HG03520 (cell line): Measurements from ENCODE around the gene IQGAP2.

Source experiments
- ATAC-seq: cut with Tn5 transposase; IDR thresholded peaks from one replicate; pipeline ENCODE4 v1.9.1; 2021; ENCODE audit warnings: mild to moderate bottlenecking, moderate library complexity; ENCODE audit not compliant: unreplicated experiment

Gene IQGAP2

DNA sequence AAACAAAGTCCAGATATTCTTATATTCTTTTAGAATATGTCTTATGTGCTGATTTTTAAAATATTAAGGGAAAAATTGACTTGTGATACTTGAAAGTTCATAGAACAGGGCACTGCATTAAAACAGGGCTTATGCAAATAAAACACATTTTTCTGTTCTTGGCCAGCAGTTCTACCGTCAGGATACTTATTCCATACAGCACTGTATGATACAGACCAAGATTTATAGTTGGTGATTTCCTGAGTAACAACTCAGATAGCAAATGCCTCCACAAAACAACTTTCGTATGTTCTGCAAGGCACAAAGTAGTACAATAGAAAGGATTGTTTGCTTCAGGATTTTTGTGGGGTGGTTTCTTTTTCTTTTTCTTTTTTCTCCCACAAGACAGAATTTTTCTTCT lies 150.2 kb downstream of the IQGAP2 start:
- no peak for ATAC-seq

DNA sequence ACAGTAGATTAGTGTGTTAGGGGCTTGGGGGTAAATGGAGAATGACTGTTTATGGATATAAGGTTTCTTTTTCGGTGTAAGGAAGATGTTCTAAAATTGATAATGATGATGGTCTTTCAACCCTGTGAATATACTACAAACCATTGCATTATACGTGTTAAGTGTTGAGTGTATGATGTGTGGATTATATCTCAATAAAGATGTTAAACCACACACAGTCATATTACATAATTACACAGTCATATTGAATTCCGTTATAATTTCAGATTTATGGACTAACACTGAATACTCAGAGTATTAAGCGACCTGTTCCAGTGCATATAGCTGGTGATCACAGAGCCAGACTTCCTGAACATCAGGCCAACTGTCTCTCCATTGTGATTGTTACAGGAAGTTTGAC lies 152.0 kb downstream of the IQGAP2 start:
- ATAC-seq = no peak

DNA sequence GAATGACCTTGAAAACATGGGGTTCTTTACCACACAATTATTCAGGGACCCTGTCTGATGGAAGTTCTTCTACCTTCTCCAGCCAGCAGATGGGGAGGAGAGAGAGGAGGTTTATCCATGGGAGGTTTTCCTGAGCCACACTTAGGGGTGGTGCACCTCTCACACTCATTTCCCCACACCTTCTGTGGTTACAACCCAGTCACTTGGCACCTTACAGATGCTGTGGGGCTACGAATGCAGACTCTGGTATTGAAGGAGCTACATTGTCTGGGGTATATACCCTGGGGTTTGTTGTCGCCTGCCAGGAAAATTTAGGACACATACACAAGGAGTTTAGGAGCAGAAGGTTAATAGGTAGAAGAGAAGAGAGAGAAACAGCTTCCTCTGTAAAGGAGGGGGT lies 152.6 kb downstream of the IQGAP2 start:
- ATAC-seq = no peak

DNA sequence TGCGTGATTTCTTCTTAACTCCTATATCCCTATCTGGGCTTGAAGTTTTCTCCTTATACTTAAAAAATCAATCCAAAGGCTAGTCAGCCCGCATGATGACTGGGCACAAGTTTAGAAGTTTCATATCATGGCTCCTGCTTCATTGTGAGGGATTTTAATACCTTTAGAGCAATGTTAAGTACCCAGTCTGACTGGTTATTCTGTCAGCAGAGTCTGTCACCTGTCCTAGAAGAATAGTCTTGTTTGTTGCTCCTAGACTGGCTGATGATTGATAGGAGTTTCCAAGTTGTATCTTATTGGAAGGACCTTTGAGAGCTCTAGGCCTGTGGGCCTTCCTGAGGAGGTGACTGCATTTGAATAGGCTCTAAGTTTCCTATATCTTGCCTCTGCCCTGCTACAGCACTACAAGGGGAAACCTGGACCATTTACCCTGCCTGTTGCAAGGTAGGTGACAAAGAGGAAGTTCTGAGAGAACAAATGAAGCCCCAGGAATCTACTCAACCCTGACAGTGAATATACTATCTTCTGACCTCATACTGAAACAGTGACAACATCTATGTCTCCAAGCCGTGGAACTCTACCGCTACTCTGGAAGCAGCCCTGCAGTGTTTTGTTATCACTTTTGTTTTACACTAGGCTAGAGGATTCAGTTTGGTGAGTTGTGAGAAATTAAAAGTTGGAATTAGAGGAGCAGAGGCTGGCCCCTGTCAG lies 153.6 kb downstream of the IQGAP2 start:
- peak; percentile 92 for ATAC-seq

DNA sequence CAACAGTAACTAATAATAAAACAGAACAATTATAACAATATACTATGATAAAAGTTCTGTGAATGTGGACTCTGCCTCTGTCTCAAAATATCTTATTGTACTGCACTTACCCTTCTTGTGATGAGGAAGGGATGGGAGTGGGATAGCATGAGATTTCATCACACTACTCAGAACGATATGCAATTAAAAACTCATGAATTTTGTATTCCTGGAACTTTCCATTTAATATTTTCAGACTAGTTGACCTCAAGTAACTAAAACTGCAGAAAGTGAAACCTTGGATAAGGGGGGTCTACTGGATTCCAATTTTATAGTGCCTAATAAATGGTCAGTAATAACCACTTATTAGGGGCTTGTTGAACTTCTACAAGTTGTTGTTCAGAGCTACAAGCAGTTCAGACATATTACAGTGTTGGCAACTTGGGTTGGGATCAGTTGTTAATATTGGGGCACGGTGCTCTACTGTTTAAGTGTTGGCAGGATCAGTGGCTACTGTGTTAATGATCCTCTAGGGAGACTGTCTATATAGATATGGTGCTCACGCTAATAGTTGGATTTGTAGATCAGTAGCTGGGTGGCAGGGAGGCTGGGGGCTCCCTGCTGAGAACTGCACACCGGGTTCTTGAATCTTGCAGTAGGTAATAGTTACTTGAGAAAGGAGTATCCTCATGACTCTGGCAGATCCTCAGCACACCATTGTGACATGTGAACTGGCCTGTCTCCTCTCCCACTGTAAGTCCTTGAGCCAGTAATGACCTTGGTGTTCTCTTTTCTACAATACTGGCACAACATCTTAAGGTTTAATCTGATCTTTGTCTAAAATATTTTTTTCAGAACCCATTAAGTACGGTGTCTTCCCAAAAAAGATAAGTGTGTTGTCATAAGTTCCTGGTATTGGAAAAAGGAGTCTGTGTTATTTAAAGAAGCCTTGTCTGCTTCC lies 158.1 kb downstream of the IQGAP2 start:
- no peak for ATAC-seq

DNA sequence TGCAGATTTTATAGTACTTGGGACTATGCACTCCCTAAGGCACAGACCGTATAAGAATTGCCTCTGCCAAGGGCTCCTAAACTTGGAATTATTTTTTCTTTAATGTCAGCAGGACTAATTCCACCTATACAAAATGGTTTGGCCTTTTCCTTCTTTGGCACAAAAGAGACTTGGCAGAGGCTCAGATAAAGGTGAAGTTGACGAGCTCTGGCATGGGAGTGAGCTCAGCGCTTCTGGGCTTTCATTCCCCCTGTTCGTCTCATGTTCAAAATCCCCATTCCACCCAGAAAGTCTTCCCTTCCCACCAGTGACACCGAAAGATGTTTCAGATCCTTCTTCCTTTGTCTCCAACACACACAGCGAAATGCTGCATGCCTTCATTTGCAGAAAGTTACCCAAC lies 158.9 kb downstream of the IQGAP2 start:
- ATAC-seq = no peak

DNA sequence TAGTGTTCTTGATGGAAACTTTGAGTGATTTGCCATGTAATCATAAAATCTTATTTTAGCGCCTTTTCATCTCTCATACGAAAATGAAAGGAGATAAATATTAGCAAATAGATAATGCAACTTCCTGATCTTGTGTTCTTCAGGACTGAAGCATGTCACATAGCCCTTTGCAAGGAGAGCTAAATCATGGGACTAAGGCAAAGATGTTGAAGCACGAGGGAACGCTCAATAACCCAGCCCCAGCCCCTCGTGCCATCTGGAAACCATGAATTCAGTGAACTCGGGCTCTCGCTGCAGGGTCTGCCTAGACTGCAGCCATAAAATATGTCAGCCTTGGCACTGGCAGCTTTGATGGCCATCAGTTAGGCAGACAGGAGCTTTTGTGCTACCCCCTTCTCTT lies 161.9 kb downstream of the IQGAP2 start:
- no peak for ATAC-seq

DNA sequence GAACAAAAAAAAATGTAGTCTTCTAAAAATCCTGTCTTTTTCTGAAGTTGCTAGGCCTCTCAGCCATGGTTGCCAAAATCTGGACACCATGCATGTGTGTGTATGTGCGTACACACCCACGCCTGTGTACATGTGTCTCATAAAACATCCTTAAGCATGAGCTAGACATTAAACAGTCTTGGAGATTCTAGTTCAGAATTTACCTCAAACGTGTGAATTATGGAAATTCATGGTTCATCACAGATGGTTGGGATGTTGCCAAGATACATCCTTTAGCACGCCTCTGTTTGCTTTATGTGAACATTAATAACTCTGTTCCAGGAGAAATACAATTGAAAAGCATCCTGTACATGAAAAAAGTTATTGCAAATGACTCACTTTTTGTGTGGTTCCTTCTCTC lies 167.1 kb downstream of the IQGAP2 start:
- ATAC-seq = no peak

DNA sequence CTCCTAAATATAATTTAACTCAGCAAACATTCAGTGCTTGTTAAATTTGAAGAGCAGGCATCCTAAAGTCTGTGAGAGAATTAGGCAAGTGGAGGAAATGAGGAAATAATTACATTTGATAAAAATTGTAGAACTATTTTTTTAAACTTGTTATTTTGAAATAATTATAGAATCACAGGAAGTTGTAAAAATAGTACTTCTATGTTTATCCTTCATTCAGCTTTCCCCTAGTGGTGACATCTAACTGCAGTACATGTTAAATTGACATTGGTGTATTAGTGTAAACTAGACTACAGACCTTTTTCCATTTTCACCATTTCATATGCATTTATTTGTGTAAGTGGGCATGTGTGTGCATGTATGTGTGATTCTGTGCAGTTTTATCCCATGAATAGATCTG lies 168.5 kb downstream of the IQGAP2 start:
- ATAC-seq = no peak

DNA sequence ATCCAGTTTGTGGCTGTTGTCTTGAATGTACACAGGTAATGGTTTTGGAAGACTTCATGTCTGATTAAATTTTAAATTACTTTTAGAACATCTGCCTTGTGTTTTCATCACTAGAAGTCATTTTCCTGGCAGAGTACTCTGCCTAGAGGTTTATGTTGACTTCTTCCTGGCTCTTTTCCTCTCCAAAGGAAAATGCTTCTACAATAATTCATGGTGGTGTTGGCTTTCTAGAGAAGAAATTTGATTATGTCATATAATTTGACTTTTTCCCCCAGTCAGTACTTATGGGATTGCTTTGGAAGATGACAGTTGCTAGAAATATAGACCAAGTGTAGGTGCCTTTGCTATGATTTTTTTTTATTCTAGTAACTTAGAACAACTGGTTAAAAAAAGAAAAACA lies 173.4 kb downstream of the IQGAP2 start:
- no peak for ATAC-seq

DNA sequence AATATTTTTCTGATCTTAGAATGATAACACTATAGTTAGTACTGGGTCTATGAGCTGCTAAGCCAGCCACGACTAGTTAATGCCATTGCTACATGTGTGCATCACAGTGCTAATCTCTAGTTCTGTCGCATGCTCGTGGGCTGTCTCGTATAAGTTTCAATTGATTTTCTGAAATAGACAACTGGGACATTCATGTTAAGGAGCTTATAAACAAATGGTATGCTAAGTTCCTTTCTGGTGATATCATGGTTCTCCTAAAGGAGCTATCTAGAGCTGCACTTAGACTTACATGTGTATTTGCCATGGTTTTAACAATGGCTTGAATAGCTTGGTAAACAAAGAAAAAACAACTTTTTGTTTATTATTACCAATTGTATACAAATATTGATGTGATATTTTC lies 173.9 kb downstream of the IQGAP2 start:
- ATAC-seq = no peak

DNA sequence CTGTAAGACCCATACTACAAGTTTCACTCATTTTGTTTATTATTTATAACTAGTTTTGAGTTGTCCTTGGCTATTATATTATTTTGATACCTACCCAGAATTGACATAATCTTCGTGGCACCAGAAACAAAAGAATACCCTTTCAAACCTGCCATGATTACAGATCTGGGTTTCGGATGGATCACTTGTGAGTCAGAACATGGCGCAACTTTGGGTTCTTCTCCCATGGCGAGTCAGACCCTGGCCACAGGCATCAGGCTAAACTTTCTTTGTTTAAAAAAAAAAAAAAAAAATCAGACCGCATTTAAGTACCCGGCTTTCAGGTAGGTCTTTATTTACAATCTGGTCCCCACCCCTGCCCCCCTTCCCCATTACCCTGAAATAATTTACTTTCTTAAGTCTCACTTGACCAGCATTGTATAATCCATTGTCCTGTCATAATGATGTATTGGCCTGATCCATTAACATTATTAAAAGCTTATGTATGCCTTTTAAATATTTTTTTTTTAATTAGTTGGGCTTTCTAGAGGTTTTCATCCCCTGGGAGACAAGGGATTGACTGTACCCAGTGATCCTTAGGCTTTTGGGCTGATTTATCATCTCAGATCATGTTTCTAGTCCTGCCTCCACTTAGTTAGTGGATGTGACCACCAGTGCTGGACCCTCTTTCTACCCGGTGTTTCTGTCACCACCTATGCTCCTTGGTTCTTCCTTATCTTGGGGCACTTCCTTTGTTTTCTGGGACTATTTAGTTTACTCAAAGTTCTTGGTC lies 176.3 kb downstream of the IQGAP2 start:
- ATAC-seq = no peak

DNA sequence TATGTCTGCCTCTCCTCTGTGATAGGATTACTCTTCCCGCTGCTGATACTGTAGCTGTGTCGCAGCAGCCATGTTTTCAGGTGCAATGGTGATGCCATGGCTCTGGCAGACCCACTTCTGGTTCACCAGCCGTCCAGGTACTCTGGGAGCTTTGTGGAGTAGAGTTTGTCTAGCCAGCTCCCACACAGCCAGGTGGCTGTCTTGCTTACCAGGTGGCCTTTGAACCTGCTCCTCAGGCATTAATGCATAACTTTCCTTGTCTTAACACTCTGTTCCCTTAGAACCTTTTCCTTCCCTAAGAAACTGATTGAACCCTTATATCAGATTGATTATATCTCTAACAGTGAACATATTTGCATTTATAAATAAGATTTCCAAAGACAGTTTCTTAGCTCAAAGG lies 177.9 kb downstream of the IQGAP2 start:
- no peak for ATAC-seq

DNA sequence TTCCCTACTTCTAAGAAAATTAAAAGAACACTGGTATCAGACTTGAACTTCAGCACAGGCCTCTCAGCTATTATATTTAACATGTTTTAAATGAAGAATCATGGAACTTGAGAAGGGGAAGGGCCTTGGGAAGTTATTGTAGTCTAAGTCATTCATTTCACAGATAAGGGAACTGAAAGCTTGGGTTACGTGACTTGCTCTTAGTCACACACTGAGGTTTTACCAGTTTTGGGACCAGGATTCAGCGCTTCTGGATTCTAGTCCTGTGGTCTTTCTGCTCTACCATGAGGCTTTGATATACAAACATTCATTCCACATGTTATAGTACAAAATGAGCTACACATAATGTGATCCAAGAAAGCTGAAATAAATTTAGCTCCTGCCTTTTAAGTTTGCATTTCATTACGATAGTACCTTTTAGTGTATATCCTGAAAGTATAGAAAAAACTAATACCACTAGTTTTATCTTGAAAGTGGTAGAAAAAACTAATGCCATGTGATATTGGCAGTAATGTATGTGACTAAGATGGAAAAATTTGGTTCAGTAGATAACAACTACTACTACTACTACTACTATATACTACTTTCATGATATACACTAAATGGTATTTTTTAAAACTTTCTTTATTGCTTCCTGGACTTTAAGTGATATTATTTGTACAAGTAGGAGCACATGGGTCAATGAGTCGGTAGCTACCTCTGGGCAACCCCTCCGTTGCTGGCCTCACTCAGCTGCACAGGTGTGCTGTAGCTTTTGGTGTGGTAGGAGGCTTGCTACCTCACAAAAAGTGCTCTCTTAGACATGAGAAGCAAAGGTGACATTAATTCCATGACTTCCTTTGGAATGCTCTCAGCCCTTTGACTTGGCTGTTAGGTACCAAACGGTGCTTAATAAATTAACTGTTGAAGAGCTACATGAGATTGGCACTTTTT lies 179.4 kb downstream of the IQGAP2 start:
- peak; percentile 82 for ATAC-seq

DNA sequence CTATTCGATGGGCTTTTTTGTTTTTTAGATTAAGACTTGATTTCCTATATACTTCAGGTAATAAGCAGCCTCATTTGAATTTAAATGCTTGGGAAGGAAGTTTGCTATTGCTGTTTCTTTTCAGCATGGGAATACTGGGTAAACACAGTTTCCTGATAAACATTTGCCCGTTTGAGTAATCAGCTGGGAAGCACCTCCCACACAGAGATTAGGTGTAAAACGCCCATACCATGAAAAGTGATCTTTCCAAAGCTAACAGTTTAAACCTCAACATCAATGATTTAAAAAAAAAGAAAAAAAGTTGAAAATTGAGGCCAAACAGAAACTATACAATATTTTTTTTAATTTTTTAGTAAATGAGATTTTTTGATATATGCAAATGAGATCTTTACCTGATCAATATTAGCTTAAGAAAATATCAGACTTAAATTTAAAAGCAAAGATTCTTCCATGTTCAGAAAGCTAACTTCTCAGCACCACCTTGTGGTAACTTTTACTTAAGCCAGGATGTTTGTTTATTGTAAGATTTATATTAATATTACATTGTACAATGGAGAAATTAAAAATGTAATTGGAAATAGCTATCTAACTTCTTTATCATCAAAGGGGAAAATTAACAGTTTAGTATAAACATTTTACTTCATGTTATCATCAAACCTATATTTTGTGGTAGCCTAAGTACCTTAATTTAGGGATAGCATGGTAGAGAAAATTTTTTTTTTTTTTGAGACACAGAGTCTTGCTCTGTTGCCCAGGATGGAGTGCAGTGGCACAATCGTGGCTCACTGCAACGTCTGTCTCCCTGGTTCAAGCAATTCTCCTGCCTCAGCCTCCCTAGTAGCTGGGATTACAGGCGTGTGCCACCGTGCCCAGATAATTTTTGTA lies 180.3 kb downstream of the IQGAP2 start:
- ATAC-seq = no peak

DNA sequence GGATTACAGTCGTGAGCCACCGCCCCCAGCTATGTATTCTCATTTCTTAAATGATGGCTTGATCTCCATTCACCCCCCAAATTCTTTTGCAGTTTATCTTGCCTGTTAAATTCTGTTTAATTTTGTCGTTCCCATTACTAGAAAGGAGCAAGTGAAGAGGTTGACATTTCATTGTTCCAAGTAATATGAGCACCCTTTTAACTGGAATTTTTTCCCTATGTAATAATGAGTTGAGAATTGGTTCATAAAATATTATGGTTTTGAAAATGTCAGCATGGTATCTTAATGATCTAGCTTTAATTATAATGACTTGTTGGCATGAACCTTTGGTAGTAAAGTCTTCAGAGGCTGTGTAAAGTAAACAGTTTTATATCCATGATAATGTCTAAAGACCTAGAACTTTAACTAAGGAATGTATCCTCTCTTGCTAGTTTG lies 182.7 kb downstream of the IQGAP2 start:
- ATAC-seq = no peak

DNA sequence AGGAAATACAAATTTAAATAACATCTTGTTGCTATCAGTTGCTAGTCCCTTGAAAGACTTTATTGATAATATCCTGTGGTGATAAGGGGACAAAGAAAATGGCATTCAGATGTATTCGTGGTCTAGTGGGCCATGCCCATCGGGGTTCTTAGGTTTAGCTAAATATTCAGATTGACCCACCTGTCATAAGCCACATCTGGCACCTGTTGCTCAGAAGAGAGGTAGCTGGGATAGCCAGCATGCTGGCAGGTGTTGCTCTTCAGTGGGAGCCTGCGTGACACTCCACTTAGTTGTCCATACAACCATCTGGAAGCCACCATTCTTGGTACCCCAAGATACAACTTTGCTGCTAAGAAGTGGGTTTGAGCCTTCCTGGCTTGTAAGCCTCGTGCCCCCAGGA lies 183.4 kb downstream of the IQGAP2 start:
- no peak for ATAC-seq

DNA sequence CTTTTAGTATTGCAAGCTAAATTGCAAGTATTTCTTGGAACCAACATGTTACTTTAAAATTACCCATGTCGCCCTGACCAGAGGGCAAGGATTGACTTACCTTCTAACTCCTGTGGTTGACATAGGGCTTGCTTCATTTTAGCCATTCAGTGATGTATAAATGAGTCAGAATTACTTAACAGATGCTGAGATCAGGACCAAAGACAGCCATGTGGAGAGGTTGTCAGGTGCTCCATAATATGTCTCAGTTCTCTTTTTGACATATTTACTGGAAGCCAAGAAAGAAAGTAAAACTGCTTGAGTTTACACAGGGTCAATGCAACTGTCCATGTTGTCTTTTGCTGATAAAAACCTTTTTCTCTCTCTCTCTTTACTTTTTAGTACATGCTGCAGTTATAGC lies 186.9 kb downstream of the IQGAP2 start:
- peak; percentile 94 for ATAC-seq

DNA sequence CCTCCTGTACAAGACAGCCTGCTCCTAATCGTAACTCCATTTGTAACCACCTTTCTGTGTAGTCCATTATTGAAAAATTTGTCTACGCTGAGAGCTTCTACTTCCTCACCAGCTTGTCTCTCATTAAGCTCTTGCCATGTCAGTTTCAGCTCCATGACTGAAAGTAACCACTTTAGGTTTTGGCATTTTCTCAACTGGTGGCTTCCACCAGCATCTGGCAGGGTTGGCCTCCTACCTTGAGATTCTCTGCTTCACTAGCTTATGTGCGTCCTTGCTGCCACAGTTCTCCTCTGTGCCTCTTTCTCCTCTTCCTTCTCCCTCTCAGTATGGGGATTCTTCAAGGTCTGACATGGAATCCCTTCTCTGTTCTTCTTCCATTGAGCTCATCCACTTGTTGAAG lies 188.3 kb downstream of the IQGAP2 start:
- ATAC-seq = no peak
